Measurements from ENCODE around the gene COPZ1.
"Not testable (repeated sequence)": the region's sequence is repeated elsewhere in the genome, so short reads cannot be mapped to it uniquely, and the experiment has no call there.

COPZ1 gene

GRCh38 chr12:54324617-54325441, at the start of gene COPZ1:
Gene COPZ1 (plus strand): TSS chr12:54325131. CDS start chr12:54325164, 33 bp downstream.
- peak; percentile 93 for DNase-seq

GRCh38 chr12:54276368-54276767, 48.6 kb upstream of the COPZ1 start:
- no peak for DNase-seq

GRCh38 chr12:54277823-54278276, 47.1 kb upstream of the COPZ1 start:
- no peak for DNase-seq

GRCh38 chr12:54279227-54279631, 45.7 kb upstream of the COPZ1 start:
- DNase-seq, result no peak

GRCh38 chr12:54279632-54280467, 45.1 kb upstream of the COPZ1 start, which contains the start of gene CBX5:
Gene CBX5 (minus strand): TSS chr12:54280122. CDS start chr12:54257650, 22,472 bp downstream.
- peak; percentile 99 to 100 for DNase-seq

- DNase-seq, result peak; percentile 91 to 94
Observed at GRCh38 chr12:54280468-54281260, 44.3 kb upstream of the COPZ1 start, which contains the start of gene HNRNPA1. Gene HNRNPA1 (plus strand): TSS chr12:54280726. CDS start chr12:54280808, 82 bp downstream.

GRCh38 chr12:54281261-54281638, 43.7 kb upstream of the COPZ1 start:
- not testable (repeated sequence) for DNase-seq

GRCh38 chr12:54281694-54282093, 43.2 kb upstream of the COPZ1 start:
- DNase-seq, result not testable (repeated sequence)

GRCh38 chr12:54282949-54283593, 41.9 kb upstream of the COPZ1 start:
- peak in 1 of 2 experiments; percentile 23 for DNase-seq

GRCh38 chr12:54284070-54284780, 40.7 kb upstream of the COPZ1 start:
- not testable (repeated sequence) for DNase-seq

- no peak for DNase-seq
Observed at GRCh38 chr12:54285150-54286041, 39.5 kb upstream of the COPZ1 start.

- no peak for DNase-seq
Observed at GRCh38 chr12:54286042-54287030, 38.6 kb upstream of the COPZ1 start.

GRCh38 chr12:54287261-54288157, 37.4 kb upstream of the COPZ1 start:
- no peak for DNase-seq

GRCh38 chr12:54292083-54292930, 32.6 kb upstream of the COPZ1 start:
- no peak for DNase-seq

GRCh38 chr12:54292931-54293241, 32.0 kb upstream of the COPZ1 start:
- DNase-seq, result no peak

GRCh38 chr12:54294152-54294952, 30.6 kb upstream of the COPZ1 start:
- peak; percentile 39 to 52 for DNase-seq

Measured in activated CD4-positive, alpha-beta T cell treated with anti-CD3 and anti-CD28 coated beads, Interleukin-2, amount 50 U/mL, for 4 hours (primary cell).